ENCODE results near the gene RGS12. TPM values are rescaled to one million over a fixed set of nuclear protein-coding genes. Genes with fewer than 3 reads are reported as not detected.

The RGS12 gene
- 133 TPM for total RNA-seq

GRCh38 chr4:3292571-3293400 lies at the start of gene RGS12:
TSS of gene RGS12 (plus strand) at chr4:3293021. CDS start at chr4:3316171, 23,150 bp downstream.

GRCh38 chr4:3248811-3249661 lies 43.8 kb upstream of the RGS12 start, which contains the start of gene MSANTD1:
TSS of gene MSANTD1 (plus strand) at chr4:3249159. CDS start at chr4:3249223, 64 bp downstream.

Other genes with a start within 250 kb of the RGS12 start
- not detected for gene HTT-AS, start 218.5 kb upstream of the RGS12 start, total RNA-seq
- gene HTT, start 218.3 kb upstream of the RGS12 start, total RNA-seq: 210 TPM
- gene MSANTD1, start 43.9 kb upstream of the RGS12 start, total RNA-seq: 11.0 TPM
- 8.8 TPM for gene HGFAC, start 148.9 kb downstream of the RGS12 start, total RNA-seq
- 0.63 TPM for gene DOK7, start 170.3 kb downstream of the RGS12 start, total RNA-seq
- 18.2 TPM for gene LRPAP1, start 239.4 kb downstream of the RGS12 start, total RNA-seq